Gastroesophageal sphincter (tissue), 2 donors: ENCODE data around the gene VTI1A.

Experiments used
- EP300 ChIP-seq: sonication (generic); formaldehyde crosslinking; IDR thresholded peaks from one replicate; pipeline ENCODE4 v1.6.1; 2017; ENCODE audit warnings: antibody characterized with exemption, mild to moderate bottlenecking
- POLR2A ChIP-seq, 2 donors: fragments of 450-650 bp; IDR thresholded peaks; one replicate each; pipeline ENCODE4 v1.6.1; 2017; ENCODE audit warnings: antibody characterized with exemption in 2 of 2, mild to moderate bottlenecking in 2 of 2, moderate library complexity in 1 of 2
- POLR2AphosphoS5 ChIP-seq: sonication (generic); formaldehyde crosslinking; IDR thresholded peaks from one replicate; pipeline ENCODE4 v1.6.1; 2017; ENCODE audit warnings: antibody characterized with exemption

- no peak for TF ChIP-seq POLR2A (IDR thresholded peaks at IDR 0.05)
- no peak for TF ChIP-seq POLR2AphosphoS5
- no peak for TF ChIP-seq EP300
These were observed 137.3 kb downstream of the VTI1A start for GRCh38 chr10:112584276-112584675.
